A549 treated with CORT108297 at 1 μM for 4 hours (cell line): ENCODE results near the gene CRB3. TPM values are rescaled to one million over a fixed set of nuclear protein-coding genes. Genes with fewer than 3 reads are reported as not detected.

Experiments used
- total RNA-seq: library from RNA; stranded (reverse); fragments of 200-300 nt; extraction: Qiagen RNA extraction; gene quantifications from 5 replicates; pipeline ENCODE4 v1.2.3, GENCODE V29; 2022

The CRB3 gene
- 3.0 to 6.1 TPM (median 5.2 TPM) in 5 replicates for total RNA-seq

GRCh38 chr19:6464070-6464873, at the start of gene CRB3:
TSS of gene CRB3 (plus strand) at chr19:6464271. CDS start at chr19:6464702, 431 bp downstream.

GRCh38 chr19:6424195-6424938, 39.7 kb upstream of the CRB3 start, which contains the start of gene KHSRP:
TSS of gene KHSRP (minus strand) at chr19:6424811. CDS start at chr19:6424701, 110 bp downstream.

GRCh38 chr19:6433663-6434062, 30.4 kb upstream of the CRB3 start, which contains the start of gene SLC25A41:
TSS of gene SLC25A41 (minus strand) at chr19:6433763. CDS start at chr19:6433693, 70 bp downstream.

GRCh38 chr19:6459262-6460098, 4.6 kb upstream of the CRB3 start, which contains the start of gene SLC25A23:
TSS of gene SLC25A23 (minus strand) at chr19:6459792. CDS start at chr19:6459628, 164 bp downstream.

GRCh38 chr19:6481541-6482342, 17.7 kb downstream of the CRB3 start, which contains the start of gene DENND1C:
TSS of gene DENND1C (minus strand) at chr19:6481787. CDS start at chr19:6481695, 92 bp downstream.

GRCh38 chr19:6501740-6502648, 37.9 kb downstream of the CRB3 start, which contains the start of gene TUBB4A:
TSS of gene TUBB4A (minus strand) at chr19:6502309. CDS start at chr19:6502212, 97 bp downstream.

Other genes with a start within 250 kb of the CRB3 start
- 16.0 to 23.8 TPM (median 21.7 TPM) in 5 replicates for gene MLLT1, start 184.3 kb upstream of the CRB3 start, total RNA-seq
- not detected in 5 replicates for gene ACER1, start 130.7 kb upstream of the CRB3 start, total RNA-seq
- gene CLPP, start 102.7 kb upstream of the CRB3 start, total RNA-seq = 46.1 to 75.9 TPM (median 70.6 TPM) in 5 replicates
- 18.1 to 41.6 TPM (median 36.6 TPM) in 5 replicates for gene ALKBH7, start 91.5 kb upstream of the CRB3 start, total RNA-seq
- 0.65 to 1.0 TPM (median 0.76 TPM) in 5 replicates for gene PSPN, start 88.3 kb upstream of the CRB3 start, total RNA-seq
- 57.1 to 59.8 TPM (median 58.7 TPM) in 5 replicates for gene GTF2F1, start 71.1 kb upstream of the CRB3 start, total RNA-seq
- gene KHSRP, start 39.5 kb upstream of the CRB3 start, total RNA-seq = 192 to 210 TPM (median 205 TPM) in 5 replicates
- gene SLC25A41, start 30.5 kb upstream of the CRB3 start, total RNA-seq = 0.09 to 0.17 TPM (median 0.15 TPM) in 4 of 5 replicates, not detected in the other
- gene SLC25A23, start 4.5 kb upstream of the CRB3 start, total RNA-seq = 15.2 to 20.3 TPM (median 18.4 TPM) in 5 replicates
- 0.07 to 0.28 TPM (median 0.22 TPM) in 5 replicates for gene DENND1C, start 17.5 kb downstream of the CRB3 start, total RNA-seq
- gene TUBB4A, start 38.0 kb downstream of the CRB3 start, total RNA-seq = 4.6 to 6.8 TPM (median 6.4 TPM) in 5 replicates
- 4.5 to 7.0 TPM (median 6.3 TPM) in 5 replicates for gene TNFSF9, start 66.8 kb downstream of the CRB3 start, total RNA-seq
- gene CD70, start 126.9 kb downstream of the CRB3 start, total RNA-seq = 13.2 to 28.7 TPM (median 26.0 TPM) in 5 replicates
- 0.02 to 0.11 TPM (median 0.08 TPM) in 5 replicates for gene TNFSF14, start 205.9 kb downstream of the CRB3 start, total RNA-seq